Activated CD4-positive, alpha-beta T cell treated with anti-CD3 and anti-CD28 coated beads, Interleukin-2, amount 50 U/mL, for 4 hours (primary cell): ENCODE measurements around the gene SPATA2L.
A peak's percentile ranks its signal among the peaks of the same experiment; 100 is the strongest.

Source experiments
- DNase-seq, 2 experiments: peaks; one replicate each; pipeline ENCODE4 v3.0.0-alpha.2; 2020

SPATA2L gene

DNA sequence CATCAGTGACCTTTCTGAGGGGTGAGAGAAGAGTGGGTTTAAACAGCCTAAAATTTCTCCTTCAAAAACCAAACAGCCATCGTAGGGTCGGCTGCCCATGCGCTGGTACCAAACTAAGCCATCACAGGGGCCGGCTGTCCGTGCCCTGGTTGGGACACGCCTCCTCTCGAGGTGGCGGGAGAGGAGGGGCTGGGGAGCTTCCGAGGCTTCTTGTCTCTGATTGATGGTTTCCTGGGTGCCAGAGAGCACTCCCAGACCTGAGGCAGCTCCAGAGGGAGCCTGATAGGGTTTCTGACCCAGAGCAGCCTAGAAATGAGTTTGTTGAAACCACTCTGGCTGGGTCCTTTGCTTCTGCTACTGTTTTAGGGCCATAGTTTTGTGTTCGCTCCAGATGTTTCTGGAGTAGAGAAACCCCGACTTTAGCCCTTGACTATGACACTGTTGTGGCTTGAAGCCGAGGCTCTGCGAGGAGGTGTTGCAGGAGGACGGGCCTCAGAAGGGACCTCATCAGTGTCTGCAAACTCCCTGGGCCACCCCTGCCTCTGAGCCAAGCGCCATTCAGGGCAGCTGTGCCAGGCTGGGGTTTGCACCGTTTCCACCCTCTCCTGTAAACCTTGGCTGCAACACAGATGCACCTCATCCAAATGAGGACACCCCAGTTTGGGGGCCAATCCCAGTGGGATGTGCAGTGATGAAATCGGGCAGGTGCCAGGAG lies 26.1 kb upstream of the SPATA2L start:
- DNase-seq: no peak

DNA sequence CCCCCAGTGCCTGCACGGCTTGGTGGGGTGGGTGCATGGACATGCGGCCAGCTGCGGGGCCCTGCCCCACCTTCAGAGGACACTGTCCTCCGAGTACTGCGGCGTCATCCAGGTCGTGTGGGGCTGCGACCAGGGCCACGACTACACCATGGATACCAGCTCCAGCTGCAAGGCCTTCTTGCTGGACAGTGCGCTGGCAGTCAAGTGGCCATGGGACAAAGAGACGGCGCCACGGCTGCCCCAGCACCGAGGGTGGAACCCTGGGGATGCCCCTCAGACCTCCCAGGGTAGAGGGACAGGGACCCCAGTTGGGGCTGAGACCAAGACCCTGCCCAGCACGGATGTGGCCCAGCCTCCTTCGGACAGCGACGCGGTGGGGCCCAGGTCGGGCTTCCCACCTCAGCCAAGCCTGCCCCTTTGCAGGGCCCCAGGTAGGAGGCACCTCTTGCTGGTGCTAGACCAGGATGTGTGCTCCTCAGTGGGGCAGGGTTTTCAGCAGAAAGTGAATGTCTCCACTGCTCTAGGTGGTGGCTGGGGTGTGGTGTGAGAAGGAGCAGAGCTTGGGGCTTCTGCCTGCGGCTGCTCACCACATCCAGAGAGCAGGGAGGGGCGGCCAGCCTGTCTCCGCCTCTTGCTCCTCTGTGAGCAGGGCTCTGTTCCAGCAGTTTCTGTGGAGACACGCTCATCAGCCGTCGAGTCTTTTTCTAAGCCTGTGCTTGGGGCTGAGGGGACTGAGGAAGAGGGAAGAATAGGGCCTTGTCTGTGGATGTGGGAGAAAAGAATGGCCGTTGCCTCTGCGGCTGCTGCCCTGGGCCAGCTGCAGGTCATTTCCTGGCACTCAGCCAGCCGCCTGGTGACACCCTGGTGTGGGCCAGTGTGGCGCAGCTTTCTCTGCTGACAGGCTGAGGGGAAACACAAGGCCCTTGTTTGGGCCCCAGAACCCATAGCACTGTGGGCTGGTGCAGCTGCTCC lies 22.1 kb upstream of the SPATA2L start:
- DNase-seq: peak; percentile 53 to 59

DNA sequence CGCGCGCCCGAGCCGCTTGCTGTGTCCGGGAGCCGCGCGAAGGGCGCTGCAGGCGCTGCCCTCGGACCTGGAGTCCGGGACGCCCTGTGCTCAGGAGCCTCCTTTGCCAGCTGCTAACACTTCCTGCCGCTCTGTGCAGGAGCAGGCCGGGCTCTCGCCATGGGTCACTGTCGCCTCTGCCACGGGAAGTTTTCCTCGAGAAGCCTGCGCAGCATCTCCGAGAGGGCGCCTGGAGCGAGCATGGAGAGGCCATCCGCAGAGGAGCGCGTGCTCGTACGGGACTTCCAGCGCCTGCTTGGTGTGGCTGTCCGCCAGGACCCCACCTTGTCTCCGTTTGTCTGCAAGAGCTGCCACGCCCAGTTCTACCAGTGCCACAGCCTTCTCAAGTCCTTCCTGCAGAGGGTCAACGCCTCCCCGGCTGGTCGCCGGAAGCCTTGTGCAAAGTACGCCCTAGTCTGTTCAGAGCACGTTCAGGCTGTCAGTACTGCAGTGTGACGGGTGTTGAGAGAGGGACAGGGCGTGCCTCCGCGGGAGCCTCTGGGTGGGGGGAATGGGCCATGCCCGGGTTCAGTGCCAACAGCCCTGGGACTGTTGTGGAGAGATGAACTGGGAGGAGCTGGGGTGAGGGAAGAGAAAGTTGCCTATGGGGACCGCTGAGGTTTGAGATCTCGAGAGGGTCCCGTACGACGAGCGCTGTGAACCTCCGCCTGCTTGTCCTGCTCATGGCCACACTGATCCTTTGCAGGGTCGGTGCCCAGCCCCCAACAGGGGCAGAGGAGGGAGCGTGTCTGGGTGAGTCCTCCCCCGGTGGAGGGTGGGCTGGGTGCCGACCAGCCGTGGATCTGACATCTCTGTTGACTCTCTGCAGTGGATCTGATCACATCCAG lies 21.1 kb upstream of the SPATA2L start:
- DNase-seq: peak; percentile 50 to 53

DNA sequence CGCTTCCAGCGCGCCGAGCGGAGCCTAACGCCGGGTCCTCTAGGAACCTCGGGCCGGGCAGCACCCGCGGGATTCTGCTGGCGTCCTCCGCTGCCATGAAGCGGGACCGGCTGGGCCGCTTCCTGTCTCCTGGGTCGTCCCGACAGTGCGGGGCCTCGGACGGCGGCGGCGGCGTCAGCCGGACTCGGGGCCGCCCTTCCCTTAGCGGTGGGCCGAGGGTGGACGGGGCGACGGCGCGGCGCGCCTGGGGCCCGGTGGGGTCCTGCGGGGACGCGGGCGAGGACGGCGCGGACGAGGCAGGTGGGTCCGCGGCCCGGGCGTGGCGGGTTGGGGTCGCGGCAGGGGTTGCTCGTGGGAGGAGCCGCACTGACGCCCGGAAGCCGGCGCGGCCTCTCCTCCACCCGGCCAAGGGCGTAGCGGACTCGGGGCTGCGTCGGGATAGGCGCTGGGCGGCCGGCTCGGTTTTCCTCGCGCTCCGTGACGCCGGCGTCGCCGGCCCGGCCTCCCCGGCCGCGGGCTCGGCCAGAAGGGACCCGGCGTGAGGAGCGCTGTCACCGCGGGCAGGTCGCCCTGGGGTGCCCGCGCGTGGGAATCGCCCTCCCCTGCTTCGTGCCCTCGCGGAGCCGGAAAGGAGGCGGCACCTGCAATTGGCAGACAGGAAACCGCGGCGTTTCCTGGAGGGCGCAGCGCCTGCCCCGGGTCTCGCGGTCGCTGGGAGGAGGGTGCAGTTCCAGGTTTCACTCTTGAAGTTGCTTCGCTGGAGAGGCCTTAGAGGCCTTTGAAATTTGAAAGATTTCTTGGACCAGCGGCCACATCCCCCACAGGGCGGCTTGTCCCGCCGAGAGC lies 20.3 kb upstream of the SPATA2L start:
- peak; percentile 86 to 89 for DNase-seq

DNA sequence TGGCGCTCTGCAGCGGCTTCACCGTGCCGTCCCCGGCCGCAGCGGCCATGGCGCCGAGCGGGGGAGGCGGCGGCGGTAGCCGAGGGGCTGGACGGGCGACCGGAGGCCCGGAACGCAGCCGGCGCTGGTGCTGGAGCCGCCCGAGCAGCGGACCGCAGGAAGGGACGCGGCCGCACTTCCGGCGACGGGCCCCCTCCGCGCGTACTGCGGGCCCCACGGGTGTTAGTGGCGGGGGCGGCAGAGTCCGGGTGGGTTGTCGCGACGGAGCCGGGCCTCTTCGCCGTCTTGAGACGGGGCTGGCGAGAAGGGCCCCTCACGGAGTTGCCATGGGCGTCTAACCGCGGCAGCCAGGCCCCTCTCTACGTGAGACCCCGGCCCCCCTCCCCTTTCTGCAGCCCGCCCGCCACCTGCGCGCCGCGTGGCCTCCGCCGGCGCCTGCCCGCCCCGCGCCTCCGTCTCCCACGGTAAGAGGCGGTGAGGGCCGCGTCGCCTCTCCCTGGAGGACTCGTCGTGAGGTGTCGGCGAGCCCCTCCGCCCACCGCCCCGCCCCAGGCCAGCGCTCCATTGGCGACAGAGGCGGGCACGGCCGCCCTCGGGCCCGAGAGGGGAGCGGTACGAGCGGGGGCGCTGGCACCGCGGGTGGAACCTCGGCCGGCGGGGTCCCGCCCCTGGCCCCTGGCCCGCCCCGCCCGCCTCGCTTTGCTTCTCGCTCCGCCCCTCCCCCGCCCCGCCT lies 19.5 kb upstream of the SPATA2L start, which contains the start of the genes VPS9D1 and ZNF276:
Gene VPS9D1, minus strand, starts transcription at position 86 of the 733 bp plus-strand sequence. Its CDS starts 37 bp downstream, at position 49.
Gene ZNF276, plus strand, starts transcription at position 725 of the 733 bp plus-strand sequence. CDS start 104 bp downstream, outside the sequence.
- DNase-seq: peak; percentile 83 to 85

DNA sequence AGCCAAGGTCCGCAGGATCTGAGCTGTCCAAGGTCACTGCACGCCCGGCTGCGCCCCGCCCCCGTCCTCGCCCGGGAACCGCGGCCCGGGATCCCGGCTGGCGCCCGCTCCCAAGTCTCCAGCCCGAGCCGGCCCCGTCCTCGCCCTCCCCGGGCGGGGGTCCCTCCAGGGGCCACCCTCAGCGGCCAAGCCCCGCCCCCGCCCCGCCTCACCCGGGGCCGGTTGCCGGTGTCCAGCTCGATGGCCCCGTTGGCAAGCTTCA lies 19.0 kb upstream of the SPATA2L start:
- DNase-seq: no peak

DNA sequence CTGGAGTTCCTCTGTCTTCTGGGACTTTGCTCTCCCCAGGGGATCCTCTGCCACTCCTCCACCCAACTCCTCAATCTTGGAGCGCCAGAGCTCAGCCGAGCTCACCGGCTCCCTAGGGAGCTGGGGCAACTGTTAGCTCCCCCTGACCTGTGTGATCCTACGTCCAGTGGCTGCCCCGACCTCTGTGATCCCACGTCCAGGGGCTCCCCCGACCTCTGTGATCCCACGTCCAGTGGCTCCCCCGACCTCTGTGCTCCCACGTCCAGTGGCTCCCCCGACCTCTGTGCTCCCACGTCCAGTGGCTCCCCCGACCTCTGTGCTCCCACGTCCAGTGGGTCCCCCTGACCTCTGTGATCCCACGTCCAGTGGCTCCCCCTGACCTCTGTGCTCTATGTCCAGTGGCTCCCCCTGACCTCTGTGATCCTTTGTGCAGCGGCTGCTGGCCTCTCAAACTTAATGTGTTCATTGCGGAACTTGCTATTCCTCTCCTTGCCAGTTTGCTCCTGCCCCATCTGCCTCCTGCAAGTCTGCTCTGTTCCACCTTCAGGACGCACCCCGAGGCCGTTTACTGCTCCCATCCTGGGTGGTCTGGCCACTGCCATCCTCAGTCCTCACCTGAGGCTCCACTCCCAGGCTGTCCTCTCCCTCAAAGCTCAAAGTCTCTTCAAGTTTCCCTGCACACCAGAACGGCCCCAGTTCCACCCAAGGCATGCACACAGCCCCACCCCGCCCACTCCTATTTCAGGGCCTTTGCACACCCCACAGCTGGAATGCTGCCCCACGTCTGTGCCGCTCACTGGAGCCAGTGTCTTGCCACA lies 16.4 kb upstream of the SPATA2L start:
- no peak for DNase-seq

DNA sequence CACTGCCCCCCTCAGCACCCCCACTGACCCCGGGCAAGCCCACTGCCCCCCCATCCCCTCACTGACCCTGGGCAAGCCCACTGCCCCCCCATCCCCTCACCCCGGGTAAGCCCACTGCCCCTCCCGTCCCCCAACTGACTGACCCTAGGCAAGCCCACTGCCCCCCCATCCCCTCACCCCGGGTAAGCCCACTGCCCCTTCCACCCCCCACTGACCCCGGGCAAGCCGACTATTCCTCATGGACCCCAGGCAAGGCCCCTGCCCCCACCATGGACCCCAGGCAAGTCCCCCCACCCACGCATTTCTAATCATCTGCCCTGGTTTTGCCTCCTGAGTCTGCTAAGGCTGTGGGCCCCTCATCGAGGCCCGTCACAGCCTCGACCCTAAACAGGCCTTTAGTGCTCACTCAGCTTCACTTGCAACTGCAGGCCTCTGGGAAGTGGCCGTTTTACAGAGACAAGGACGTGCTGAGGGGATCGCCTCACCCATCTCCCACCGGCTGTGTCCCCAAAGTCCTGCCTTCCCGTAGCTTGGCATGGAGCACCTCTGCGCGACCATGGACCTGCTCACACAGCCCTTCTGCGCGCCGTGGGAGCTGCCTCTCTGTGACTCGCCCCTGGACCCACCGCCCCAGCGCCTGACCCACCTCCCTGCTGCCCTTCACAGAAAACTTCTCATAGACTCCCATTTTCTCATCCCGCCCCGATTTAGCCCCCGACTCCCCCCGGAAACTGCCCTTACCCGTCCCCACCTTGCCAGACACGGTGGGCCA lies 15.6 kb upstream of the SPATA2L start:
- DNase-seq: no peak

DNA sequence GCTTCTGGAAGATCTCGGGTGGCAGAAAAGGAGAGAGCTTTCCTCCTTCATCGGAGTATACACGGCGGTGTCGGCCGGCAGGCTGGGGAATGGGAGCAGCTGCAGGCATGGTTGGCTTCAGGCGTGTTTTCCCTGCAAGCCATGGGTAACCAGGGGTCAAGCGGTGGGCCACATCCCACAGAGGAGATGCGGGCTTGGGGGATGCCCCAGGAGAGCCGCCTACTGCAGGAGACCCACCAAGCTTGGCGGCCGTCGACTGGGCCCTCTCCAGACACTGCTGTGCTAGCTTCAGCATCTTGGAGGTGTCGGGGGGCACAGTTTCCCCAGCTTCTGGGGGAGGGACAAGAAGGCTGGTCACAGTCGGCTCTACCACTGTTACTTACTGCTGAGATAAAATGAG lies 15.0 kb upstream of the SPATA2L start:
- DNase-seq: no peak

DNA sequence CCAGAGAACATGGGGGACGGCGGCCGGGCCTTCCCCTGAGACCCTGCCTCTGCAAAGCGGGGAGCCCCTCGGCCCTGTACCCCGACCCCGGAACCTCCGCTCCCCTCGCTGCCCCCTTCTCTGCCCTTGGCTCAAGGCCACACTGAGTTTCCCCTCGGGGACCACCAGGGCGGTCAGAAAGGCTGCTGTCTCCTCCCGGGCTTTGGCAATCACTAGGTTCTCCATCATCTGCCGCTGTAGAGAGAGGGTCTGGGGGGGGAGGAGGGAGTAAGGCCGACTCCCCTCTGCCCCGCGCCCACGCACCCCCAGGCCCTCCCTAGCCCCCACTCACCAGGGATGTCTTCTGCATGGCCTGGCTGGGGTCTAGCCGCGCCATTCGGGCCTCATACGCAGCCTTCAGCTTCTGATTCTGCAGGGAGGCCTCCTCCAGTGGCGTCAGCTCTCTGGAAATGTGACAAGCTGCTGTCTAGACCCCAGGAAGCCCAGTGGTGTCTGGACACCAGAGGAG lies 10.8 kb upstream of the SPATA2L start:
- no peak for DNase-seq

DNA sequence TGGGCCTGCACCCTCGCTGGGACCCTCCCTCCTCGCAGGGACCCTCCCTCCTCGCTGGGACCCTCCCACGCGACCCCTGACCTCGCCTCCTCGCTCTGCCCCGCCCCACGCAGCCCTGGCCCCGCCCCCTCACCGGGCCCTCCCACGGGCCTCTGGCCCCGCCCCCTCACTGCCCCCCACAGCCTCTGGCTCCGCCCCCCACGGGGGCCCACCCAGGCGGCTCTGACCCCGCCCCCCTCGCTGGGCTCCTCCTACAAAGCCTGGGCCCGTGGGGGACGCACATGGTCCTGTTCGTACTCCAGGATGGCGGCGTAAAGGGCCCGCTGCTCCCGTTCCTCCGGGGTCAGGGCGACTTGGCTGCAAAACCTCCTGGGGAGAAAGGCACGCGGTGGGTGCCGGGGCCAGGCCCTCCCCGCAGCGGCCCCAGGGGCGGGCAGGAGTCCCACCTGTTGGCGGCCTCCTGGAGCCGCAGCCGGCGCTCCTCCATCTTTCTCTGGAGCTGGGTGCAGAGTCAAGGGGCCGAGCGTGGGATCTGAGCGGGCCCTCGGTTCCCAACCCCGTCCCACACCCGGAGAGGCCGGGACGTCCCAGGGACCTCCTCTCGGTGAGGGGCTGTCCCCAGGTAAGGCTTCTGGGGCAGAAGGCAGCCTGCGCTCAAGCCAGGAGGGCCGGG lies 10.2 kb upstream of the SPATA2L start:
- DNase-seq: peak; percentile 79

DNA sequence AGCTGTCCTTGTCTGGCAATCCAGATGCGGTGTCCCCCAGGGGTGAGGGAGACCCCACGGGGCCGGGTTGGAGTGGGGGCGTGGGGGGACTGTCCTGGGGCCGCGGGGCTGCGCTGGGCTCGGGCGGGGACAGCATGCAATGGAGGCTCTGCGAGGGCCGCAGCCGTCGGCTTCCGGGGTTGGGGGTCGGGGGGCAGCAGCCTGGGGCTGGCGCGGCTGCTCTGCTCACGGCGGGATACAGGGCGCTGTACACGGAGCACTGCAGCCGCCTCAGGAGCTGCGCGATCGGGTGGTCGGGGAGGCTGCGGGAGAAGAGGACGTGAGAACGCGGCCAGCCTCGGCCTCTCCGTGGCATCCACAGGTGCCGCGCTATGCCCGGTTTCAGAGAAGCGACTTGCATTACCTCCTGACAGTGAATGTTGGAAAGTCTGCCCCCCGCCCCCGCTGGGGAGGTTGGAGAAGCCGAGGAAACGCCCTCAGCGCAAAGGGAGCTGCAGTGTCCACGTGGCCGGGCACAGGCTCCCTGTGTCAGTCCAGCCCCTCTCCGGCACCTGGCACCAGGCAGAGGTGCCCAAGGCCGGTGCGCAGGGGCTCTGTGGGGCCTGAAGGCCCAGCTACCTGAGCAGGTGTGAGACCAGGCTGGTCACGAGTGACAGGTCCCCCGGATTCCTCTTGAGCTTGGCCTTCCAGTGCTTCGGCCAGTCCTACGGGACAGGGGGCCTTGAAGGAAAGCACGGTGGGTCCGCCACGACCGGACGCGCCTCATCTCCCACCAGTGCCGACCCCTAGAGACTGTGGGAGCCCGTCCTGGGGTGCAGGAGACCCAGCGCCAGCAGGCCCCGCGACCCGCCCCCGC lies 9.4 kb upstream of the SPATA2L start:
- no peak for DNase-seq

DNA sequence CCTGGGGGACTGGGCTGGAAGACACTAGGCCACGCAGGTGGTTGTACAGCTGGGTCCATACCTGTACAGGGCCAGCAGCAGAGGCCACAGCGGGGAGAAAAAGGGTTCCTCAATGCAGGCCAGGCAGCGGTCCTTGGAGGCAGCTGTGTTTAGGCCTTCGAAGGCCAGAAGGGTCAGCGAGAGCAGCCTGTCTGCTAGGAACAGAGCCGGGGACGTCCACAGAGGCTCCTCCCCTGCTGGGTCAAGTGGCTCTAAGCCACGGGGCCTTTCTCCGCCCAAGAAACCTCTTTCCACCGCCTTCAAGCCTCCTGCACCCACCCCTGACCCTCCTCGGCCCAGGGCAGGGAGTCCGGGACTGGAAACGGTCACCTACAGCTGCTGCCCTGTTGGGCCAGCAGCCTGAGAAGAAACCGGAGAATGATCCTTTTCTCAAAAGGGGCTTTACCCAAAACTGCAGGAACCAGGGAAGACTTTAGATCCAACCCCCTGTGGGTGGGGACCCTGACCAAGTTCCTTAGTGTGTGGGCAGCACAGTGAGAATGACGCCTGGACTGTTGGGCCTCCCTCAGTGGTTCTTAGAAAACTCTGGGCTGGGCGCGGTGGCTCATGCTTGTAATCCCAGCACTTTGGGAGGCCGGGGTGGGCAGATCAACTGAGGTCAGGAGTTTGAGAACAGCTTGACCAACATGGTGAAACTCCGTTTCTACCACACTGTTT lies 8.4 kb upstream of the SPATA2L start:
- no peak for DNase-seq

DNA sequence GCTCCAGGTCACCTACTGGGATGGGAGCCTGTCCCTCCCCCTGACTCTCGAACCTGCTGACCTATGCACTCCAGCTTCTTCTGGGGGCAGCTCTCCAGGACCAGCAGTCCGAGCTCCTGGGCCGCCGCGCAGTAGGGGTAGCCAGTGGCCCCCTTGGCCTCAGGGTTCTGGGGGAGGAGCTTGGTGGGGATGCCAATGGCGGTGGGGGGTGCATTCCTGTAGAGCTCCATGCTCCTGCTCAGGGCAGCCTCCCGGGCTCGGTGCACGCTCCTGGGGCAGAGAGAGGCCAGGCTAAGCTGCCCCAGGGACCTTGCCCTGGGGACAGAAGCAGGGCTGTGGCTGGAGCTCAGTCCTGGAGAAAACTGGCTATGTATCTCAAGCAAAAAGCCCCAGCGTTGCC lies 7.7 kb upstream of the SPATA2L start:
- DNase-seq: no peak

DNA sequence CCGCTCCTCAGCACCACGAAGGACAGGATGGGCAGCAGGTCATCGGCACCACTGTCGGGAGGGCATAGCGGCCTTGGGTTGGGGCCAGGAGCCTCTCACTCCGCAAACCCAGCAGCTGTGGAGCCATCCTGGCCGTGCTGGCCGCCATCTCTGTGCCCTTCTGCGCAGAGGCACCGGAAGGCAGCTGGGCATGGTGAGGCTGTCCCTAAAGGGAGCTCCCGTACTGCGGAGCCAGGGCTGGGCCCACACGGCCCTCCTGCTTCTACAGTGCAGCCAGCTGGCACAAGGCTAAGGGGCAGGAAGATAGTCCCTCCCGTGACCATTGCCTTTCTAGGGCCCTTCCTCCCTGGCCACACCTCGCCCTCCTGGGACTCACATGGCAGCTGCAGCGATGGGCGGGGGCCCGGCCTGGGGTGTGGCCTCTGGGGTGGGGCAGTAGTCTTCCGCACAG lies 7.0 kb upstream of the SPATA2L start:
- no peak for DNase-seq

DNA sequence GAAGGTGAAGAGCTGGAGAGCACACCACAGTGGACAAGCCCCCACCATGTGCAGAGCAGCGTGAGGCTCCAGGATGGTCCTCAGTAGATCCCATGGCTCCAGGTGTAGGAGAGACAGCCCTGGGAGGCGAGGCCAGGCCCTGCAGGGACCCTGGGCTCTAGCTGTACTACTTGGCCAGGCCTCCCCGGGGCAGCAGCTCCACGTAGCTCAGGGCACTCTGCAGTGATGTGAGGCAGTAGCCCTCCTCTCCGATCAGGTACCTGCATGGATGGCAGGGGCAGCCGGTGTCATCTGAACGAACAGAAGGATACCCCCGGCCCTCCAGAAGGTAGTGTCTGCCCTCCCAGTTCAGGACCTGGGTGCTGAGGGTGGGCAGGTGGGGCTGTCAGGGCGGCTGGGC lies 6.2 kb upstream of the SPATA2L start:
- DNase-seq: no peak
